GM21367 (cell line): ENCODE data around the gene ZXDC.

ENCODE experiments used
- ATAC-seq: cut with Tn5 transposase; IDR thresholded peaks from one replicate; pipeline ENCODE4 v1.9.1; 2021; ENCODE audit not compliant: unreplicated experiment

The ZXDC gene

GRCh38 chr3:126419886-126420786 lies 55.6 kb downstream of the ZXDC start:
- no peak for ATAC-seq

GRCh38 chr3:126419151-126419703 lies 56.5 kb downstream of the ZXDC start:
- no peak for ATAC-seq

GRCh38 chr3:126418661-126419131 lies 57.0 kb downstream of the ZXDC start:
- ATAC-seq = no peak

DNA sequence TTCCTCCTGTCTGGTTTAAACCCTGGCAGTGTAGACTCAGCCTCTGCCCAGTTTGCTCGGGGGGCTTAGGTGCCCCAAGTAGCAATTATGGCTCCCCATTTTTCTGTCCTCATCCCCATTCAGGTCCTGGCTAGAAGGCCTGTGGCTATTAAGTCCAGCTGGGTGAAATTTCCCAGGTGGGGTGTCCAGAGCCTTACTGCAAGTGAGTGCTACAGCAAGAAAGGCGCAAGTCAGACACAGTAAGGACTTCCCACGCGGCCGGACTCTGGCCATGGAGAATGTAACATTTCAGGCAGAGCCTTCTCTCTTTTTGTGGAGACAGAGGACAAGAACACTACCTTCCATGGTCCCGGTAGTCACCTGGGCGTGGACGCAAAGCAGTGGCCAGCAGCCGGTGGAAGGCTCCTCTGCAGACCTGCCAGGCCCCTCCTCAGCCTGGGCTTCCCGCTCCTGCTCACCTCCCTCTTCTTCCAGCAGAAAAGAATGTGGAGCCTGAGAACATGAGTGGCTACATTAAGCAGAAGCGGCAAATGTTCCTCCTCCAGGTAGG lies 57.6 kb downstream of the ZXDC start:
- ATAC-seq = no peak

DNA sequence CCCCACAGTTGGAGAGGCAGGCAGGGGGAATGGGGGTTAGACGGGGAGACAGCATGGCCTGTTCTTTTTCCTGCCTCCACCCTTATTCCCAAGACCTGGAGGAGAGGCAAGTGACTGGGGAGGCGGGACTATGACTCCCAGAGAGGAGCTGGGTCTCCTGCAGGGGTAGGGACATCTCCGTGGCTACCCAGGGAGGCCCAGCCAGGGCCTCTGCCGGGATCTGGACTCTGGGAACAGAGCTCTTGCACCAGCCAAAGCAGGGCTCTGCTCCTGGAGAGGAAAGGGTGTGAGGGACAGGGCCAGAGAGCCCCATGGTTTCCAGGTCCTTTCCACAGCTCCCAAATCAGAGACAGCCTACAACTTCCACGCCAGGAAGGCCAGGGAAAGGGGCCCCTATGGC lies 58.2 kb downstream of the ZXDC start:
- ATAC-seq = no peak

DNA sequence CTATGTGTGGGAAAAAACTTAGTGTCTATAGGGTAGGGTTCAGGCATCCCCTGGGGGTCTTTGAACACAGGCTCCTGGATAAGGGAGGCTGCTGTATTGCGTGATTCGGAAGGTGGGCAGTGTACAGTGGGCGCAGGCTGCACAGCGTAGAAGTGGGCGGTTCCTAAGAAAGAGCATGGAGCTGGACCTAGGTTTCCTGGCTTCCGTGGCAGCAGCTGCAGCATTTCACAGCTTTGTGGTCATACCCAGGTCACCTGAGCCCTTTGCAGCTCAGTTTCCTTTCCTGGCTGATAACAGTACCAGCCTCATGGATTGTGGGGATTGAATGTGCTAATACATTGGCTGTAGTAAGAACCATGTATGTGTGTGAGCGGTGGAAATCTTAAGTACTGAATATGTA lies 58.7 kb downstream of the ZXDC start:
- ATAC-seq = no peak

DNA sequence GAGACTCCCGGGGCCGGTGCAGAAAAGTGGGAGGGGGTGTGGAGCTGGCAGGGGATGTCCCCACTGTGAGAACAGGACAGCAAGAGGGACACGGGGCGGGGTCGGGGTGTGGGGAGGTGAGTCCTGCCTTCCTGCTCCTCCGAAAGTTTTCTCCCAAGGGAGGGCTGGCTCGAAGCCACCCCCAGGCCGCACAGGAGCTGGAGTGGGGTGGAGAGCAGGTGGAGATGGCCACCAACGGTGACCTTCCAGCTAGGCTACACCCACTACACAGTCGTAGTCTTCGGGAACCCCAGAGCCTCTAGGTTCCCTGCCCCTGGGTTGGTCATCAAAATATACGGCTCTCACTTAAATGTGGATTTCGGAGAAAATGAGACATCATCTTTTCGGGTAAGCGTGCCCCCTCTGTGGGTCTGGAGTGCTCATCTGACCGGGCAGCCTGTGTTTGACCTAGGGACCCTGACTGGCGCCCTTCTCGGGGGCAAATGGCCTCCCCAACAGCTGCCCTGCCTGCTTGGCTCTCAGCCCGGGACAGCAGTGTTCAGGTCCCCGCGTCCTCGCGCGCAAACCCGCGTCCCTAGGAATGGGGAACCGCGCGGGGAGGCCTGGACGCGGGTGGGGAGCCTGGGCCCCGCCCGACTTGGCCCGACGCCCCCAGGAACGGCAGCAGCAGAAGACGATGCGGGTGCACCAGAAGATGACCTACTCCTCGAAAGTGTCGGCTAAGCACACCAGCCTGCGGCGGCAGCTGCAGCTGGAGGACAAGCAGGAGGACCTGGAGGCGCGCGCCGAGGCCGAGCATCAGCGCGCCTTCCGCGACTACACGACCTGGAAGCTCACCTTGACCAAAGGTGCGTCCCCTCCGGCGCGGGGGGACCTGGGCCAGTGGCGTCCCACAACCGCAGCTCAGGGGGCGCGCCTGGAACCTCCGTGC lies 59.8 kb downstream of the ZXDC start:
- no peak for ATAC-seq

DNA sequence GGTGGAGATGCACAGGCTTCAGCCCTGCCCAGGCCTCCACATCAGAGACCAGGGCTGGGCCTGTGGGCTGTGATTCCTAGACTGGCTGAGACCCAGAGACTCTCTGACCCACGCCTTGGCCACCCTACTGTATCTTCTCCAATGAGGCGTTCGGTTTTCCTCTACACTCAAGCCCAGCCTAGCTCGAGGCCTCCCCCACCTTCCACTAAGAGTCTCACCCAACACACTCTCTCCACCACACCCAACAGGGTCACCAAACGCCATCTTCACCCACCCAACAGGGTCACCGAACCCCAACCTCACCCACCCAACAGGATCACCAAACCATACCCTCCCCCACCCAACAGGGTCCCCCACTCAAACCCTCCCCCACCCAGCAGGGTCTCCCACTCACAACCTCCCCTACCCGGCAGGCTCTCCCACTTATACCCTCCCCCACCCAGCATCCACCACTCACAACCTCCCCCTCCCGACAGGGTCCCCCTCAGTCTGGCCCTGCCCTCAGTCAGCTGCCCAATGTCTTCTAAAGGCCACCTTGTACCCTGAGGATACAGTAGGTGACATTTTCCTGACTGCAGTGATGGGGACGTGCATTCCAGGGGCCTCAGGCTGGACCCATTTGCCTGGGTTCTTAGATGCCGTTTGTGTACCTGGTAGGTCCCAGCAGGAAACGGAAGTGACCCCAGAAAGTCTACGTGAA lies 60.6 kb downstream of the ZXDC start:
- no peak for ATAC-seq

GRCh38 chr3:126414406-126414805 lies 61.3 kb downstream of the ZXDC start:
- no peak for ATAC-seq

DNA sequence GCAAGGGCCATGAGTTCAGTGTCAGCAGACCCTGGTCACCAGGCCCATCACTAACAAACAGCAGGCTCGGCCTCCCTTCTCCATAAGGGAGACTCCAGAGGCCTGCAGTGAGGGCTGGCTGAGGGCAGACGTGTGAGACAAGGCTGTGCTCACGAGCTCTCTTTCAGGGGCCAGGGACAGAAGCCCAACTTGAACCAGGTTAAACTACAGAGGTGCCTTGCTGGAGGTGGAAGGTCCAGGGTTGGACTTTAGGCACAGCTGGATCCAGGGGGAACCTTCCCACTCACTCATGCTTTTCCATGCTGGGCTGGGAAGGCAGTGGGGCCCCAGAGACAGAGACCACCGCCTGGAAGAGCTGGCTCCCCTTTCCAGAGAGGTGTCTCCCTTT lies 62.0 kb downstream of the ZXDC start:
- no peak for ATAC-seq

- no peak for ATAC-seq
Observed at GRCh38 chr3:126412841-126413692, 62.6 kb downstream of the ZXDC start.

DNA sequence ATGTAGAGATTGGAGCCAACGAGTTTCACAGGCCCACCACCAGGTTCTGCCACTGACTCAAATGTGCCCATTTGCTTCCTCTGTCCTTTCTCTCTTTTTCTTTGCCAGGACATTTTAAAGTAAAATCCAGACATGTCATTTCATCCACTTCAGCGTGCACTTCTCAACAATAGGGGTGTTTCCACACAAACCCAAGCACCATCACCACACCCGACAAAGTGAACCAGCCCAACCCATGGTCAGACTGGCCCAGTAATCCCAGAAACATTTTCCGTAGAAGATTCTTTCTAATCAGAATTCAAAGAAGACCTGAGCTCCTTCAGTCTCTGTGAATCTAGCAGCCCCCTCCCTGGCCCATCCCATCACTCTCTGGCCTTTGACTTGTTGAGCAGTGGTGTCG lies 67.6 kb downstream of the ZXDC start:
- ATAC-seq = no peak

GRCh38 chr3:126407412-126408044 lies 68.2 kb downstream of the ZXDC start:
- no peak for ATAC-seq

- ATAC-seq = no peak
Observed at GRCh38 chr3:126406389-126407296, 69.0 kb downstream of the ZXDC start.

GRCh38 chr3:126402666-126403302 lies 72.9 kb downstream of the ZXDC start:
- no peak for ATAC-seq

- no peak for ATAC-seq
Observed at GRCh38 chr3:126402178-126402577, 73.5 kb downstream of the ZXDC start.

- ATAC-seq = no peak
Observed at GRCh38 chr3:126401611-126402160, 74.0 kb downstream of the ZXDC start.
